NCI-H460 (cell line): ENCODE results near the gene FOXP4. TPM values are rescaled to one million over a fixed set of nuclear protein-coding genes. Genes with fewer than 3 reads are reported as not detected.

ENCODE experiments used
- DNase-seq: peaks from one replicate; pipeline ENCODE4 v3.0.0-alpha.2; 2016; ENCODE audit warnings: low read depth; ENCODE audit errors: extremely low read depth
- total RNA-seq: library from RNA; depleted of rRNA; stranded (reverse); fragments of >200 nt; shearing (Covaris generic); gene quantifications from 2 replicates; pipeline ENCODE4 v1.2.3, GENCODE V29; 2014

Gene FOXP4
- total RNA-seq, 1 experiment from 2014 or later, result 3.7 TPM

- no peak for DNase-seq
These were observed 906 bp upstream of the FOXP4 start for GRCh38 chr6:41545247-41545702.

GRCh38 chr6:41546475-41546865 is 289 bp downstream of the FOXP4 start:
- no peak for DNase-seq

- DNase-seq, result no peak
These were observed 951 bp downstream of the FOXP4 start for GRCh38 chr6:41546866-41547798.

- no peak for DNase-seq
These were observed 1.6 kb downstream of the FOXP4 start for GRCh38 chr6:41547799-41548097.

GRCh38 chr6:41548098-41548840 is 2.1 kb downstream of the FOXP4 start:
- DNase-seq, result no peak

- DNase-seq, result no peak
These were observed 2.9 kb downstream of the FOXP4 start for GRCh38 chr6:41548841-41549642.

- DNase-seq, result no peak
These were observed 3.5 kb downstream of the FOXP4 start for GRCh38 chr6:41549673-41550072.

GRCh38 chr6:41551086-41551700 is 5.0 kb downstream of the FOXP4 start:
- DNase-seq, result no peak

GRCh38 chr6:41551857-41552256 is 5.7 kb downstream of the FOXP4 start:
- DNase-seq, result no peak

GRCh38 chr6:41552723-41553122 is 6.5 kb downstream of the FOXP4 start:
- no peak for DNase-seq

- no peak for DNase-seq
These were observed 7.3 kb downstream of the FOXP4 start for GRCh38 chr6:41553405-41553999.

GRCh38 chr6:41555326-41556300 is 9.4 kb downstream of the FOXP4 start:
- no peak for DNase-seq

- no peak for DNase-seq
These were observed 11.2 kb downstream of the FOXP4 start for GRCh38 chr6:41557335-41557734.

GRCh38 chr6:41558033-41558807 is 12.0 kb downstream of the FOXP4 start:
- no peak for DNase-seq

- no peak for DNase-seq
These were observed 13.7 kb downstream of the FOXP4 start for GRCh38 chr6:41559655-41560427.

GRCh38 chr6:41560431-41561192 is 14.4 kb downstream of the FOXP4 start:
- DNase-seq, result no peak

GRCh38 chr6:41561416-41561815 is 15.2 kb downstream of the FOXP4 start:
- no peak for DNase-seq
